ENCODE data around the gene NDUFB4.

The NDUFB4 gene

DNA sequence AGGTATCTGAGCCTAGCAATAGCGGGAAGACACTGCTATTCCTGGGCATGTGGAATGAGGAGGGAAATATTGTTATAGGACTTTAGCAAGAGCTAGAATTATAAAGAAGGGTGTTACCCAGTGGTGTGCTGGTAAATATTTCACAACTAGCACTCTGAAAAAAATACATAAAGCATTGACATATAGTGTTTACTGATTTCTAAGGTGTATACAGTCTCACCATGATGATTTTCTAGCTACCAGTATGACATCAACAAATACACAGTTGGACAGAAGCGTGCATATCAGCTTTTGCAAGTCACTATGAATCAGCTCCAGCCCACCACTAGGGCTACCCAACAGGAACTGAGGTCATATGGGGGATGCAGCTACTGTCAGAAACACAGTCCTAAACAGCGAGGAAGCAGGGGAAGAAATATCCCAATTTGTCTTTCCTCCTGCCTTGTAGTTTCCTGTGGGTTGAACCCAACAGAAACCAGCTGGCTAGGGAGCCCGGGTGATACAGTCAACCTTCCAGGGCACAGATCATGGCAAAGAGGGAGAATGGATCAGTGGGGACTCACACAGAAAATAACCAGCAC is 46.3 kb downstream of the NDUFB4 start:
- no peaks in the 10 kb centered on the region for H3K4me1 ChIP-seq (ENCODE audit: insufficient read depth, insufficient read length)
- no peaks in the 10 kb centered on the region for H3K36me3 ChIP-seq (ENCODE audit: insufficient read depth, insufficient read length, low read length)
- TF ChIP-seq ZNF274 (IDR thresholded peaks at IDR 0.05; ENCODE audit: low read depth, low read length) (no peak), SUZ12 (IDR thresholded peaks at IDR 0.05; ENCODE audit: extremely low read depth, insufficient read depth, insufficient read length) (no peak), YY1 (IDR thresholded peaks at IDR 0.05; ENCODE audit: insufficient read depth, insufficient read length) (no peak)
- DNase-seq (ENCODE audit: low read depth, low spot score) = no peak
- no peak overlapping the region for H3K9ac ChIP-seq (ENCODE audit: insufficient read length, low read depth)
- no peaks in the 10 kb centered on the region for H3K27me3 ChIP-seq (ENCODE audit: insufficient read depth, insufficient read length)
- H3K4me3 ChIP-seq (ENCODE audit: insufficient read length, low read depth) = no peak overlapping the region
- 0 out of 2 replicates have a peak, but pooled peaks cover 10% of the 10 kb centered on the region for H3K9me3 ChIP-seq (ENCODE audit: insufficient read depth, low read length)

DNA sequence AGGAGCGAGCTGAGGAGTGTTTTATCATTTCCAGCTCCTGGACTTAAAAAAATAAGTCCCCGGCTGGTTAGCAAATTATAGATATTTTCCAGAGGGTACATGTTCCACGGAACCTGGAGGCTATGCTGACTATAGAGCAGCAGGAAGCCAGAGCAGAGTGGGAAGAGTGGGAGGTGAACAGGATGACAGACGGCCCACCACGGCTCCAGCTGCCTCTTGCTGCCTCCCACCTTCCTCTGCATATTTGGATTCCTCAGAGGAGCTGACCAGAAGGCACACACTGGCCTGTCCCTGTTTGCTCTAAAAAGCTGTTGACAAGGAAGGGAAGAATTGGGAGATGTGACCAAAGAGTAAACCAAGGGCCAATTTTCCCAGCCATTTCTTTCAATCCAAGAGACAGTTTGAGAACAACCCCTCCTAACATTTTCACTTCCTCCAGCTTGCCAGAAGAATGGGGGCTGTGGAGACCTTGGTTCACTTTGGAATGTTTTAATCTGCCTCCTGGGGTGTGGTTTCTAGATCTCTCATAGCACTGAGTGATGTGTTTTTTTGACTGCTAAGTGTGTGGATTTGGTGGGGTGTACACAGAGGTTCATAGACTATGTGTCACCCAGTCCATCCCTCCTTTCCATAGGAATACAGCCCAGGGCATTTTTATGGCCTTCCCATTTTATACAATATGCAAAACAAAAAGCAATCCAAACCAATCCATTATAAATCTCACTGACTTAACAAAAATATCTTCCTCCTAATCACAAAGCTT is 49.1 kb downstream of the NDUFB4 start:
- H3K36me3 ChIP-seq (ENCODE audit: insufficient read depth, insufficient read length, low read length) = no peaks in the 10 kb centered on the region
- H3K9me3 ChIP-seq (ENCODE audit: insufficient read depth, low read length) = no peaks in the 10 kb centered on the region
- DNase-seq (ENCODE audit: low read depth, low spot score) = no peak
- H3K4me3 ChIP-seq (ENCODE audit: insufficient read length, low read depth) = no peak overlapping the region
- TF ChIP-seq SUZ12 (IDR thresholded peaks at IDR 0.05; ENCODE audit: extremely low read depth, insufficient read depth, insufficient read length) (no peak), ZNF274 (IDR thresholded peaks at IDR 0.05; ENCODE audit: low read depth, low read length) (no peak), YY1 (IDR thresholded peaks at IDR 0.05; ENCODE audit: insufficient read depth, insufficient read length) (no peak)
- H3K9ac ChIP-seq (ENCODE audit: insufficient read length, low read depth) = no peak overlapping the region
- no peaks in the 10 kb centered on the region for H3K27me3 ChIP-seq (ENCODE audit: insufficient read depth, insufficient read length)
- no peaks in the 10 kb centered on the region for H3K4me1 ChIP-seq (ENCODE audit: insufficient read depth, insufficient read length)

DNA sequence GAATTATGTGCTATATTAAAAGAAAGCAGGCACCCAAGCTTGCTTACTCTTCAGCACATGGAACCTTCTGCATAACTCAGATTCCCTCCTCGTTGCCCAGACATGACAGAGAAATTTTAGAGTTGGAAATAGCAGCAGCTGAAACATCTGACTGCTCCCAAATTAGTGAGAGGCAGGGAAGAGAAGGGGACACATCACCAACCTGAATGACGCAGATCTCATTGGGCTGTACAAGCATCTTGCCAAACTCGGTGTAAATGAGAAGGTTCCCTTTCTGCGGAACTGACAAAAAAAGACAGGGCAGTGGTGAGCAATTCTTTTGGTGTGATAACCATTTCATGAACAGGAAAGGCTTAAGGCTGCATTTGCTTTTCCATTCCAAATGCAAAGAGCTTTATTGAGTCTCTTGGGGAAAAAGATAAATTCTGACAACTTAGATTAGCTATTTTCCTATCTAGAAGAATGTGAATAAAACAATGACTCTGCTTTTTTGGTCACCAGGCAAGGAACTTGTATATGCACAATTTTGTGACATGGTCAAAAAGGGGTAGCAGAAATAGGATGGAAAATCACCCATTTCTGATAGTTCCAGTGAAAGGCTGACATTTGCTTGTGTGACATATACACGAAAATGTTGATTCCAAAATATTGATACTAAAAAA is 50.8 kb downstream of the NDUFB4 start:
- H3K36me3 ChIP-seq (ENCODE audit: insufficient read depth, insufficient read length, low read length) = no peaks in the 10 kb centered on the region
- no peak for DNase-seq (ENCODE audit: low read depth, low spot score)
- no peak overlapping the region for H3K9ac ChIP-seq (ENCODE audit: insufficient read length, low read depth)
- H3K27me3 ChIP-seq (ENCODE audit: insufficient read depth, insufficient read length) = no peaks in the 10 kb centered on the region
- H3K4me3 ChIP-seq (ENCODE audit: insufficient read length, low read depth) = no peak overlapping the region
- TF ChIP-seq YY1 (IDR thresholded peaks at IDR 0.05; ENCODE audit: insufficient read depth, insufficient read length) (no peak), ZNF274 (IDR thresholded peaks at IDR 0.05; ENCODE audit: low read depth, low read length) (no peak), SUZ12 (IDR thresholded peaks at IDR 0.05; ENCODE audit: extremely low read depth, insufficient read depth, insufficient read length) (no peak)
- no peaks in the 10 kb centered on the region for H3K4me1 ChIP-seq (ENCODE audit: insufficient read depth, insufficient read length)
- H3K9me3 ChIP-seq (ENCODE audit: insufficient read depth, low read length) = no peaks in the 10 kb centered on the region

DNA sequence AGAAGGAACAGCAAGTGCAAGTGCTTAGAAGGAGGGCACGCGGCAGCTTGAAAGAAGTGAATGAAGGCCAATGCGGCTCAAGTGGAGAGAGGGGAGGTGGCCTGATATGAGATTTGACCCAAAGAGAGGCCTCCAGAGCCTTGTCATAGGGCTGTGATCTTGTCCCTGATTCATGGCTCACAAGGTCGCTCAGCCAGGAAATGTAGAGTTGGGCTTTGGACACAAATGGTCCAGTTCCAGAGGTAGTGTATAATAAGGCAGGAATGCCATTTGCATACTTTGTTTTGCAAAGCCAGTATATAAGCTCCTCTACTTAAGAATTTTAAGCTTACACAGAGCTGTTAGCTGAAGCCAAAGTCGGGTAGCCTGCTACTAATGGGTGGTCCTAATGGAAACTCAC is 52.2 kb downstream of the NDUFB4 start:
- no peak overlapping the region for H3K4me3 ChIP-seq (ENCODE audit: insufficient read length, low read depth)
- TF ChIP-seq ZNF274 (IDR thresholded peaks at IDR 0.05; ENCODE audit: low read depth, low read length) (no peak), YY1 (IDR thresholded peaks at IDR 0.05; ENCODE audit: insufficient read depth, insufficient read length) (no peak), SUZ12 (IDR thresholded peaks at IDR 0.05; ENCODE audit: extremely low read depth, insufficient read depth, insufficient read length) (no peak)
- H3K9ac ChIP-seq (ENCODE audit: insufficient read length, low read depth) = no peak overlapping the region
- no peak for DNase-seq (ENCODE audit: low read depth, low spot score)
- no peaks in the 10 kb centered on the region for H3K9me3 ChIP-seq (ENCODE audit: insufficient read depth, low read length)
- H3K36me3 ChIP-seq (ENCODE audit: insufficient read depth, insufficient read length, low read length) = no peaks in the 10 kb centered on the region
- no peaks in the 10 kb centered on the region for H3K4me1 ChIP-seq (ENCODE audit: insufficient read depth, insufficient read length)
- no peaks in the 10 kb centered on the region for H3K27me3 ChIP-seq (ENCODE audit: insufficient read depth, insufficient read length)

DNA sequence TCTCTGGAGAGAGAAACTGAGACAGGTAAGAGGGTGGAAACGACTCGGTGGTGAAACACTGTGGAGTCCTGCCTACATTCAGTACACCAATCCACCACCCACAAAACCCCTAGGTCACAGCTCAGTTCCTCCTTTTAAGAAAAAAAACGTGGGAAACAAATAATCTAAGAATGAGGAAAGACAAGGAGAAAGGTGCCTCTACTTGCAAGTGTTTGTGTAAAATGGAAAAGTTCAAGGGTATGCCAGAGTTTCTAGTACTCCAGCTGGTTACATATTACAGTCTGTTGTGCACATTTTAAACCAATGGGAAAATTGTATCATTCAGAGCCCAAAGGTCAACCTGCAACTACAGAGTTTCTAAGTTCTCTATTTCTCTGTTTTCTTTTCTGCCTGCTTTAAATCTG is 53.7 kb downstream of the NDUFB4 start:
- no peaks in the 10 kb centered on the region for H3K9me3 ChIP-seq (ENCODE audit: insufficient read depth, low read length)
- H3K4me1 ChIP-seq (ENCODE audit: insufficient read depth, insufficient read length) = no peaks in the 10 kb centered on the region
- TF ChIP-seq SUZ12 (IDR thresholded peaks at IDR 0.05; ENCODE audit: extremely low read depth, insufficient read depth, insufficient read length) = no peak
- no peak overlapping the region for H3K4me3 ChIP-seq (ENCODE audit: insufficient read length, low read depth)
- no peaks in the 10 kb centered on the region for H3K36me3 ChIP-seq (ENCODE audit: insufficient read depth, insufficient read length, low read length)
- DNase-seq (ENCODE audit: low read depth, low spot score) = no peak
- no peak overlapping the region for H3K9ac ChIP-seq (ENCODE audit: insufficient read length, low read depth)
- H3K27me3 ChIP-seq (ENCODE audit: insufficient read depth, insufficient read length) = no peaks in the 10 kb centered on the region

DNA sequence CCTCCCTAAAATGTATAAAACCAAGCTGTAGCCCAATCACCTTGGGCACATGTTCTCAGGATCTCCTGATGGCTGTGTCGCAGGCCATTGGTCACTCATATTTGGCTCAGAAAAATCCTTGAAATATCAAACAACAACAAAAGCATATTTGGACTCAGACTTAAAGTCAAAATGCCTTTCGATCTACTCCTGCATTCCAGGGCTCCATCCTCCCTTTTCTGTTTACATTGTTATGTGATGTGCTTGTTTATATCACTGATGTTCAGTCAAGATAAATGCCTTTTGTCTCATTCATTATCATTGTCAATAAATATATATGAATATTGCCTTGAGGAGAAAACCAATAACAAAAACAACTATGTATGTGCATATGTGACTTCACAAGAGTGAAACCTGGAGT is 54.2 kb downstream of the NDUFB4 start:
- H3K36me3 ChIP-seq (ENCODE audit: insufficient read depth, insufficient read length, low read length) = no peaks in the 10 kb centered on the region
- H3K4me3 ChIP-seq (ENCODE audit: insufficient read length, low read depth) = no peak overlapping the region
- H3K9ac ChIP-seq (ENCODE audit: insufficient read length, low read depth) = no peak overlapping the region
- H3K27me3 ChIP-seq (ENCODE audit: insufficient read depth, insufficient read length) = no peaks in the 10 kb centered on the region
- no peak for TF ChIP-seq SUZ12 (IDR thresholded peaks at IDR 0.05; ENCODE audit: extremely low read depth, insufficient read depth, insufficient read length)
- no peak for TF ChIP-seq ZNF274 (IDR thresholded peaks at IDR 0.05; ENCODE audit: low read depth, low read length)
- TF ChIP-seq YY1 (IDR thresholded peaks at IDR 0.05; ENCODE audit: insufficient read depth, insufficient read length) = no peak
- no peaks in the 10 kb centered on the region for H3K4me1 ChIP-seq (ENCODE audit: insufficient read depth, insufficient read length)
- DNase-seq (ENCODE audit: low read depth, low spot score) = no peak
- no peaks in the 10 kb centered on the region for H3K9me3 ChIP-seq (ENCODE audit: insufficient read depth, low read length)
